GM23338 (cell line): ENCODE measurements around the gene NCKAP5. TPM values are rescaled to one million over a fixed set of nuclear protein-coding genes. Genes with fewer than 3 reads are reported as not detected.

Experiments
- ATAC-seq: fragments of 200-7000 bp; cut with Tn5 transposase; 3 replicates; pipeline ENCODE4 v1.9.1; 2020
- DNase-seq: peaks from one replicate; pipeline ENCODE4 v3.0.0-alpha.2; 2015; ENCODE audit warnings: low spot score
- H2AFZ ChIP-seq: fragments of 200-600 bp; sonication (generic); 2 replicates; pipeline ENCODE4 v1.8.0; 2016; ENCODE audit warnings: antibody characterized with exemption, mild to moderate bottlenecking, moderate library complexity
- H3F3A ChIP-seq: fragments of 200-600 bp; sonication (generic); replicated peaks from 2 replicates; pipeline ENCODE4 v1.8.0; 2017; ENCODE audit warnings: antibody characterized with exemption, mixed run types, low read depth
- H3K27ac ChIP-seq: fragments of 200-600 bp; sonication (generic); 2 replicates; pipeline ENCODE4 v1.6.1; 2016; ENCODE audit warnings: low read depth
- H3K27me3 ChIP-seq: fragments of 200-600 bp; sonication (generic); 2 replicates; pipeline ENCODE4 v1.8.0; 2016; ENCODE audit warnings: mild to moderate bottlenecking, mixed run types, moderate library complexity; ENCODE audit not compliant: insufficient read depth
- H3K36me3 ChIP-seq: fragments of 200-600 bp; sonication (generic); 2 replicates; pipeline ENCODE4 v1.8.0; 2016; ENCODE audit warnings: mild to moderate bottlenecking; ENCODE audit not compliant: insufficient read depth
- H3K4me1 ChIP-seq: fragments of 200-600 bp; sonication (generic); 2 replicates; pipeline ENCODE4 v1.8.0; 2016; ENCODE audit warnings: mild to moderate bottlenecking, moderate library complexity; ENCODE audit not compliant: insufficient read depth
- H3K4me2 ChIP-seq: fragments of 200-600 bp; sonication (generic); 2 replicates; pipeline ENCODE4 v1.7.1; 2017; ENCODE audit warnings: mixed run types
- H3K4me3 ChIP-seq: fragments of 200-600 bp; sonication (generic); 2 replicates; pipeline ENCODE4 v1.6.1; 2016; ENCODE audit warnings: mixed run types
- H3K79me2 ChIP-seq: fragments of 200-600 bp; sonication (generic); replicated peaks from 2 replicates; pipeline ENCODE4 v1.8.0; 2017; ENCODE audit warnings: mild to moderate bottlenecking; ENCODE audit not compliant: insufficient read depth
- H3K9me2 ChIP-seq: fragments of 200-600 bp; sonication (generic); 2 replicates; pipeline ENCODE4 v1.8.0; 2017; ENCODE audit not compliant: insufficient read depth
- H4K20me1 ChIP-seq: fragments of 200-600 bp; sonication (generic); replicated peaks from 2 replicates; pipeline ENCODE4 v1.8.0; 2017; ENCODE audit warnings: mild to moderate bottlenecking; ENCODE audit not compliant: insufficient read depth
- H3K27ac Mint-ChIP-seq: 2 replicates; pipeline ENCODE4 v1.8.0; 2020; ENCODE audit warnings: inconsistent platforms, mild to moderate bottlenecking, moderate library complexity, mixed read lengths
- H3K27me3 Mint-ChIP-seq: 3 replicates; pipeline ENCODE4 v1.8.0; 2022; ENCODE audit warnings: low read depth, mild to moderate bottlenecking, moderate library complexity, mixed read lengths, inconsistent platforms; ENCODE audit not compliant: insufficient read depth, poor library complexity
- H3K36me3 Mint-ChIP-seq: 3 replicates; pipeline ENCODE4 v1.8.0; 2021; ENCODE audit warnings: low read depth, mild to moderate bottlenecking, inconsistent platforms, moderate library complexity, mixed read lengths
- H3K4me1 Mint-ChIP-seq: 3 replicates; pipeline ENCODE4 v1.8.0; 2020; ENCODE audit warnings: mild to moderate bottlenecking, inconsistent platforms, mixed read lengths
- H3K4me3 Mint-ChIP-seq: 3 replicates; pipeline ENCODE4 v1.8.0; 2021; ENCODE audit warnings: moderate library complexity, mild to moderate bottlenecking, inconsistent platforms, mixed read lengths
- H3K9me3 Mint-ChIP-seq: 3 replicates; pipeline ENCODE4 v1.8.0; 2020; ENCODE audit warnings: moderate library complexity, mild to moderate bottlenecking, inconsistent platforms, mixed read lengths
- CTCF ChIP-seq, 2 experiments: fragments of 200-600 bp in 1 of 2; sonication (generic) in 1 of 2; conservative IDR thresholded peaks; 2 replicates each; pipeline versions ENCODE4 v1.5.1 to v1.6.1; 2016 to 2017; ENCODE audit warnings: antibody characterized with exemption in 2 of 2, low read depth in 2 of 2, mild to moderate bottlenecking in 2 of 2, moderate library complexity in 1 of 2
- EZH2phosphoT487 ChIP-seq: fragments of 200-600 bp; sonication (generic); IDR thresholded peaks from one replicate; pipeline ENCODE4 v1.8.1; 2018; ENCODE audit warnings: antibody characterized with exemption; ENCODE audit not compliant: unreplicated experiment
- JUNB ChIP-seq: IDR thresholded peaks from one replicate; pipeline ENCODE4 v1.6.1; 2016; ENCODE audit warnings: antibody characterized with exemption; ENCODE audit not compliant: unreplicated experiment
- STAT1 ChIP-seq: IDR thresholded peaks from one replicate; pipeline ENCODE4 v1.6.1; 2016; ENCODE audit warnings: antibody characterized with exemption; ENCODE audit not compliant: unreplicated experiment
- polyA plus RNA-seq: library from polyadenylated mRNA; unstranded; fragments of >200 nt; fragmentation: Nextera tagmentation; extraction: Ambion mirVana; gene quantifications from 2 replicates; pipeline ENCODE4 v1.2.1, GENCODE V29; 2016
- total RNA-seq: library from RNA; depleted of rRNA; stranded (reverse); fragments of >200 nt; shearing (Covaris generic); gene quantifications from 2 replicates; pipeline ENCODE4 v1.2.3, GENCODE V29; 2014
- TF ChIP-seq, protein P1 (sequence below): fragments of 250-450 bp; sonication (Bioruptor Pico); IDR thresholded peaks from 2 replicates; pipeline ENCODE4 v1.5.0; 2020; ENCODE audit warnings: mild to moderate bottlenecking, moderate library complexity

The NCKAP5 gene
- total and polyA plus RNA-seq, 2 experiments from 2014 or later, result 0.34 to 0.73 TPM

GRCh38 chr2:132703396-132703795 is 864.9 kb downstream of the NCKAP5 start:
- no peak for ATAC-seq
- no peaks in the 10 kb centered on the region for H3K79me2 ChIP-seq
- 0 out of 3 replicates have a peak, but pooled peaks cover under 1% of the 10 kb centered on the region for H3K4me1 Mint-ChIP-seq
- 0 out of 2 replicates have a peak, but pooled peaks cover 3% of the 10 kb centered on the region for H3K9me2 ChIP-seq
- H3K27me3 Mint-ChIP-seq, result no peaks in the 10 kb centered on the region
- no peak overlapping the region for H3K4me2 ChIP-seq
- no peaks in the 10 kb centered on the region for H3K9me3 Mint-ChIP-seq
- no peak for DNase-seq
- H3K27ac ChIP-seq, result no peak overlapping the region
- H3F3A ChIP-seq, result no peaks in the 10 kb centered on the region
- no peaks in the 10 kb centered on the region for H3K36me3 Mint-ChIP-seq
- H3K4me3 Mint-ChIP-seq, result no peak overlapping the region
- no peaks in the 10 kb centered on the region for H3K4me1 ChIP-seq
- no peaks in the 10 kb centered on the region for H4K20me1 ChIP-seq
- no peaks in the 10 kb centered on the region for H3K36me3 ChIP-seq
- no peak overlapping the region for H3K4me3 ChIP-seq
- no peaks in the 10 kb centered on the region for H3K27me3 ChIP-seq
- no peak overlapping the region for H2AFZ ChIP-seq
- H3K27ac Mint-ChIP-seq, result no peak overlapping the region
- TF ChIP-seq CTCF (conservative IDR thresholded peaks at IDR 0.05; ENCODE audit: low read depth in 2 of 2) (no peak), JUNB (no peak), STAT1 (no peak), EZH2phosphoT487 (no peak)
- TF ChIP-seq, protein P1, sequence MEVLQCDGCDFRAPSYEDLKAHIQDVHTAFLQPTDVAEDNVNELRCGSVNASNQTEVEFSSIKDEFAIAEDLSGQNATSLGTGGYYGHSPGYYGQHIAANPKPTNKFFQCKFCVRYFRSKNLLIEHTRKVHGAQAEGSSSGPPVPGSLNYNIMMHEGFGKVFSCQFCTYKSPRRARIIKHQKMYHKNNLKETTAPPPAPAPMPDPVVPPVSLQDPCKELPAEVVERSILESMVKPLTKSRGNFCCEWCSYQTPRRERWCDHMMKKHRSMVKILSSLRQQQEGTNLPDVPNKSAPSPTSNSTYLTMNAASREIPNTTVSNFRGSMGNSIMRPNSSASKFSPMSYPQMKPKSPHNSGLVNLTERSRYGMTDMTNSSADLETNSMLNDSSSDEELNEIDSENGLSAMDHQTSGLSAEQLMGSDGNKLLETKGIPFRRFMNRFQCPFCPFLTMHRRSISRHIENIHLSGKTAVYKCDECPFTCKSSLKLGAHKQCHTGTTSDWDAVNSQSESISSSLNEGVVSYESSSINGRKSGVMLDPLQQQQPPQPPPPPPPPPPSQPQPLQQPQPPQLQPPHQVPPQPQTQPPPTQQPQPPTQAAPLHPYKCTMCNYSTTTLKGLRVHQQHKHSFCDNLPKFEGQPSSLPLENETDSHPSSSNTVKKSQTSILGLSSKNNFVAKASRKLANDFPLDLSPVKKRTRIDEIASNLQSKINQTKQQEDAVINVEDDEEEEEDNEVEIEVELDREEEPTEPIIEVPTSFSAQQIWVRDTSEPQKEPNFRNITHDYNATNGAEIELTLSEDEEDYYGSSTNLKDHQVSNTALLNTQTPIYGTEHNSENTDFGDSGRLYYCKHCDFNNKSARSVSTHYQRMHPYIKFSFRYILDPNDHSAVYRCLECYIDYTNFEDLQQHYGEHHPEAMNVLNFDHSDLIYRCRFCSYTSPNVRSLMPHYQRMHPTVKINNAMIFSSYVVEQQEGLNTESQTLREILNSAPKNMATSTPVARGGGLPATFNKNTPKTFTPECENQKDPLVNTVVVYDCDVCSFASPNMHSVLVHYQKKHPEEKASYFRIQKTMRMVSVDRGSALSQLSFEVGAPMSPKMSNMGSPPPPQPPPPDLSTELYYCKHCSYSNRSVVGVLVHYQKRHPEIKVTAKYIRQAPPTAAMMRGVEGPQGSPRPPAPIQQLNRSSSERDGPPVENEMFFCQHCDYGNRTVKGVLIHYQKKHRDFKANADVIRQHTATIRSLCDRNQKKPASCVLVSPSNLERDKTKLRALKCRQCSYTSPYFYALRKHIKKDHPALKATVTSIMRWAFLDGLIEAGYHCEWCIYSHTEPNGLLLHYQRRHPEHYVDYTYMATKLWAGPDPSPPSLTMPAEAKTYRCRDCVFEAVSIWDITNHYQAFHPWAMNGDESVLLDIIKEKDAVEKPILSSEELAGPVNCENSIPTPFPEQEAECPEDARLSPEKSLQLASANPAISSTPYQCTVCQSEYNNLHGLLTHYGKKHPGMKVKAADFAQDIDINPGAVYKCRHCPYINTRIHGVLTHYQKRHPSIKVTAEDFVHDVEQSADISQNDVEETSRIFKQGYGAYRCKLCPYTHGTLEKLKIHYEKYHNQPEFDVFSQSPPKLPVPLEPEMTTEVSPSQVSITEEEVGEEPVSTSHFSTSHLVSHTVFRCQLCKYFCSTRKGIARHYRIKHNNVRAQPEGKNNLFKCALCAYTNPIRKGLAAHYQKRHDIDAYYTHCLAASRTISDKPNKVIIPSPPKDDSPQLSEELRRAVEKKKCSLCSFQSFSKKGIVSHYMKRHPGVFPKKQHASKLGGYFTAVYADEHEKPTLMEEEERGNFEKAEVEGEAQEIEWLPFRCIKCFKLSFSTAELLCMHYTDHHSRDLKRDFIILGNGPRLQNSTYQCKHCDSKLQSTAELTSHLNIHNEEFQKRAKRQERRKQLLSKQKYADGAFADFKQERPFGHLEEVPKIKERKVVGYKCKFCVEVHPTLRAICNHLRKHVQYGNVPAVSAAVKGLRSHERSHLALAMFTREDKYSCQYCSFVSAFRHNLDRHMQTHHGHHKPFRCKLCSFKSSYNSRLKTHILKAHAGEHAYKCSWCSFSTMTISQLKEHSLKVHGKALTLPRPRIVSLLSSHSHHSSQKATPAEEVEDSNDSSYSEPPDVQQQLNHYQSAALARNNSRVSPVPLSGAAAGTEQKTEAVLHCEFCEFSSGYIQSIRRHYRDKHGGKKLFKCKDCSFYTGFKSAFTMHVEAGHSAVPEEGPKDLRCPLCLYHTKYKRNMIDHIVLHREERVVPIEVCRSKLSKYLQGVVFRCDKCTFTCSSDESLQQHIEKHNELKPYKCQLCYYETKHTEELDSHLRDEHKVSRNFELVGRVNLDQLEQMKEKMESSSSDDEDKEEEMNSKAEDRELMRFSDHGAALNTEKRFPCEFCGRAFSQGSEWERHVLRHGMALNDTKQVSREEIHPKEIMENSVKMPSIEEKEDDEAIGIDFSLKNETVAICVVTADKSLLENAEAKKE (CRISPR knock-in tag), result no peak
